IMR-90 (cell line): Measurements from ENCODE around the gene INTS2.

Source experiments
- MXI1 ChIP-seq: IDR thresholded peaks from 2 replicates; pipeline ENCODE4 v1.6.1; 2012; ENCODE audit warnings: low read depth, mild to moderate bottlenecking, low read length, moderate library complexity, borderline replicate concordance
- POLR2A ChIP-seq: IDR thresholded peaks from 2 replicates; pipeline ENCODE4 v1.6.1; 2012; ENCODE audit warnings: mild to moderate bottlenecking, low read depth, low read length
- RFX5 ChIP-seq: IDR thresholded peaks from 2 replicates; pipeline ENCODE4 v1.8.0; 2012; ENCODE audit warnings: low read depth, mild to moderate bottlenecking, low read length, moderate library complexity

- TF ChIP-seq MXI1 (no peak), RFX5 (no peak), POLR2A (no peak)
These were observed 84.3 kb downstream of the INTS2 start for GRCh38 chr17:61843435-61843834.
